ENCODE measurements around the gene DNMBP. TPM values are rescaled to one million over a fixed set of nuclear protein-coding genes. Genes with fewer than 3 reads are reported as not detected.

DNMBP gene
- total and polyA plus RNA-seq, 7 donors = 15.0 to 21.6 (median 18.6) TPM

GRCh38 chr10:100006243-100006886 is 3.4 kb downstream of the DNMBP start:
- intact Hi-C loops (cut with DNase I) = no loop called here
- H3K27me3 ChIP-seq = no peaks in the 10 kb centered on the region
- peaks cover 0 to 70% (median 57%) of the 10 kb centered on the region in 4 donors for H3K4me1 ChIP-seq
- peak; percentile 63 for DNase-seq
- no peaks in the 10 kb centered on the region for H3K9me3 ChIP-seq
- TF ChIP-seq EP300 (IDR thresholded peaks at IDR 0.05) (no peak), POLR2AphosphoS5 (IDR thresholded peaks at IDR 0.05) (peak in 3 of 4 donors; percentile 28 to 76 (median 66))
- WGBS, 2 donors = 52 to 62% methylated on average over 4 of the region's 4 CpGs
- peak overlapping the region; percentile 82 to 91 (median 85) for H3K27ac ChIP-seq
- peak overlapping the region in 1 of 4 donors; percentile 9 for H3K4me3 ChIP-seq
- no peaks in the 10 kb centered on the region for H3K36me3 ChIP-seq

- TF ChIP-seq POLR2A (IDR thresholded peaks at IDR 0.05) (no peak), CTCF (IDR thresholded peaks at IDR 0.05) (no peak), EP300 (IDR thresholded peaks at IDR 0.05) (no peak), POLR2AphosphoS5 (IDR thresholded peaks at IDR 0.05) (no peak)
- no peaks in the 10 kb centered on the region for H3K9me3 ChIP-seq
- intact Hi-C loops (cut with DNase I) = no loop called here
- peaks cover 0 to 76% (median 67%) of the 10 kb centered on the region in 4 donors for H3K4me1 ChIP-seq
- H3K36me3 ChIP-seq = no peaks in the 10 kb centered on the region
- no peaks in the 10 kb centered on the region for H3K27me3 ChIP-seq
- no peak for DNase-seq
- H3K4me3 ChIP-seq = no peak overlapping the region
- peak overlapping the region; percentile 82 to 91 (median 85) for H3K27ac ChIP-seq
- 89 to 94% methylated on average over 3 of the region's 3 CpGs for WGBS, 2 donors
Observed at GRCh38 chr10:100004805-100005510, 4.8 kb downstream of the DNMBP start.

GRCh38 chr10:100000109-100000644 is 9.6 kb downstream of the DNMBP start:
- DNase-seq = peak; percentile 18
- 89 to 91% methylated on average over 6 of the region's 6 CpGs for WGBS, 2 donors
- Histone ChIP-seq H3K27me3 (no peaks in the 10 kb centered on the region), H3K27ac (peak overlapping the region; percentile 9 to 78 (median 74)), H3K4me1 (peaks cover 0 to 82% (median 76%) of the 10 kb centered on the region in 4 donors), H3K36me3 (no peaks in the 10 kb centered on the region), H3K9me3 (no peaks in the 10 kb centered on the region), H3K4me3 (peak overlapping the region in 1 of 4 donors; percentile 16)
- intact Hi-C loops (cut with DNase I) = no loop called here
- TF ChIP-seq POLR2AphosphoS5 (IDR thresholded peaks at IDR 0.05) (no peak), CTCF (IDR thresholded peaks at IDR 0.05) (no peak), EP300 (IDR thresholded peaks at IDR 0.05) (no peak), POLR2A (IDR thresholded peaks at IDR 0.05) (no peak)

GRCh38 chr10:99999319-100000108 is 10.2 kb downstream of the DNMBP start:
- TF ChIP-seq EP300 (IDR thresholded peaks at IDR 0.05) (peak in 1 of 4 donors; percentile 20), POLR2A (IDR thresholded peaks at IDR 0.05) (no peak), POLR2AphosphoS5 (IDR thresholded peaks at IDR 0.05) (peak in 2 of 4 donors; percentile 65 to 66), CTCF (IDR thresholded peaks at IDR 0.05) (no peak)
- H3K27ac ChIP-seq = peak overlapping the region; percentile 9 to 78 (median 74)
- H3K27me3 ChIP-seq = no peaks in the 10 kb centered on the region
- 84 to 89% methylated on average over 8 of the region's 8 CpGs for WGBS, 2 donors
- intact Hi-C loops (cut with DNase I) = no loop called here
- peaks cover 0 to 82% (median 76%) of the 10 kb centered on the region in 4 donors for H3K4me1 ChIP-seq
- peak overlapping the region in 1 of 4 donors; percentile 16 for H3K4me3 ChIP-seq
- peak; percentile 12 for DNase-seq
- no peaks in the 10 kb centered on the region for H3K9me3 ChIP-seq
- no peaks in the 10 kb centered on the region for H3K36me3 ChIP-seq

Measured in sigmoid colon (tissue), 7 donors.